Measurements from ENCODE around the gene SLC6A1. TPM values are rescaled to one million over a fixed set of nuclear protein-coding genes. Genes with fewer than 3 reads are reported as not detected.

Gene SLC6A1
- not detected in 5 replicates for total RNA-seq (2022; extraction: Qiagen RNA extraction)

DNA sequence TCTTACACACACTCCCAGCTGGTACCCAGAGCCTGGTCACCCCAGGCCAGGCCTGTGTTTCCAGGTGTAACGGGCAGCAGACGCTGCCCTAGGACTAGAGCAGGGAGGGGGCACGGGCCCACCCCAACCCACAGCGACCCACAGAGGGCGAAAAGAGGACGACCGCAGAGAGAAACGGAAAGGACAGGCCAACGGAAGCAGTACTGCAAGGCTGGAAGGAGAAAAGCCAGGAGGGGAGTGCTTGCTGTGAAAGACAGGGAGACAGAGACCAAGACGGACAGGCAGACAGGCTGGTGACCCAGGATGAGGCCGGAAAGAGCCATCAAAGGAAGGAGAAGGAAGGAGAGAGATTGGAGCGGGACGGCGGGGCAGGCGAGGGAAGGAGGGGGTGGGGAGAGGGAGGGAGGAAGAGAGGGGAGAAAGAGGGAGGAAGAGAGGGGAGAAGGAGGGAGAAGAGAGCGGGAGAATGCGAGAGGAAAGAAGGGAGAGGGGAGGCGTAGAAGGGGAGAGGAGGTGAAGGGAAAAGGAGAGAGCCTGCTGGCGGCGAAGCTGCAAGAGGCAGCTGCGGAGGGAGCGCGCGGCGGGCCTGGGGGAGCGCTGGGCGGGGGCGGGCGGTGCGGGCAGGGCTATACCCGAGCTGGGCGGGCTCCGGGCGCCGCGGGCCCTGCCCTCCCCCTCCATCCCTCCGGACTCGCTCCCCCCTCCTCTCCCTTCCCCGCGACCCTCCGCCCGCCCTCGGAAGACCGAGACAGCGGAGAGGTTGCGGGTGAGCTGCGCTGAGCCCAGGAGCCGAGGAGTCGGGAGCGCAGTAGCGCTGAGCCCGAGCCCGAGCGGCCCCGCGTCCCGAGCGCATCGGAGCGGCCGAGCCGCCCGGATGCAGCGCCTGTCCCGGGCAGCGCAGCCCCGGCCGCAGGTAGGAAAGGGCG is at the start of gene SLC6A1:
SLC6A1 (plus strand) TSS at position 732 of the 926 bp plus-strand sequence. CDS start 24,464 bp downstream, outside the sequence.

Other genes starting within 250 kb of the SLC6A1 start
- 0.06 to 0.09 TPM (median 0.07 TPM) in 5 replicates for gene SLC6A11, start 176.5 kb upstream of the SLC6A1 start, total RNA-seq (2022; extraction: Qiagen RNA extraction)
- gene HRH1, start 161.7 kb downstream of the SLC6A1 start, total RNA-seq (2022; extraction: Qiagen RNA extraction): 5.6 to 6.9 TPM (median 6.2 TPM) in 5 replicates

Measured in A549 treated with AZD2906 at 1 μM for 4 hours (cell line).